Heart left ventricle (tissue), 16 donors: ENCODE data around the gene ICA1. TPM values are rescaled to one million over a fixed set of nuclear protein-coding genes. Genes with fewer than 3 reads are reported as not detected.

Experiments
- ATAC-seq, 4 donors: fragments of 200-7000 bp; cut with Tn5 transposase; one replicate each; pipeline ENCODE4 v1.9.1; 2020 to 2022; ENCODE audit warnings: moderate library complexity in 4 of 4, mild to moderate bottlenecking in 3 of 4, moderate number of reproducible peaks in 1 of 4
- DNase-seq, 5 donors: peaks; one replicate each; pipeline ENCODE4 v3.0.0-alpha.2; 2020
- H3K27ac ChIP-seq, 12 donors: fragments of 200-600 bp; sonication (generic) in 4 of 12; one replicate each; pipeline versions ENCODE4 v1.5.0 to v1.8.0; 2016 to 2022; ENCODE audit warnings: mild to moderate bottlenecking in 2 of 12
- H3K27me3 ChIP-seq, 9 donors: fragments of 200-600 bp; sonication (generic) in 2 of 9; one replicate each; pipeline versions ENCODE4 v1.5.1 to v1.8.0; 2016 to 2022; ENCODE audit warnings: mild to moderate bottlenecking in 3 of 9
- H3K36me3 ChIP-seq, 9 donors: fragments of 200-600 bp; sonication (generic) in 2 of 9; one replicate each; pipeline versions ENCODE4 v1.5.0 to v1.8.0; 2018 to 2022; ENCODE audit warnings: mild to moderate bottlenecking in 2 of 9
- H3K4me1 ChIP-seq, 12 donors: fragments of 200-600 bp; sonication (generic) in 4 of 12; one replicate each; pipeline versions ENCODE4 v1.5.0 to v1.8.0; 2016 to 2022; ENCODE audit warnings: mild to moderate bottlenecking in 3 of 12
- H3K4me3 ChIP-seq, 12 donors: fragments of 200-600 bp; sonication (generic) in 4 of 12; one replicate each; pipeline versions ENCODE4 v1.5.0 to v1.8.0; 2017 to 2022; ENCODE audit warnings: mild to moderate bottlenecking in 9 of 12, moderate library complexity in 4 of 12
- H3K9me3 ChIP-seq, 12 donors: fragments of 200-600 bp; sonication (generic) in 4 of 12; one replicate each; pipeline versions ENCODE4 v1.5.0 to v1.8.0; 2016 to 2022; ENCODE audit warnings: mild to moderate bottlenecking in 1 of 12
- POLR2A ChIP-seq, 2 donors: fragments of 450-650 bp; IDR thresholded peaks; one replicate each; pipeline ENCODE4 v1.6.1; 2017; ENCODE audit warnings: antibody characterized with exemption in 2 of 2, mild to moderate bottlenecking in 2 of 2, moderate library complexity in 2 of 2
- WGBS, 4 donors: extraction: QIAGEN DNeasy Blood & Tissue Kit in 2 of 4; methylation state at CpG; one replicate each; pipeline versions ENCODE4 v1.1.5 to v1.1.7; 2013 to 2018; 5-methylcytosine and 5-hydroxymethylcytosine counted together
- intact Hi-C, 10 donors: fragments of 100-400 bp; cut with DNase I; formaldehyde crosslinking; loops; one replicate each; pipeline versions ENCODE4 v1.11.1 to v1.14.2; 2022
- polyA plus RNA-seq, 2 donors: library from polyadenylated mRNA; stranded (reverse); fragments of 200-250 nt; gene quantifications; one replicate each; pipeline ENCODE4 v1.2.3, GENCODE V29; 2013
- total RNA-seq, 9 donors: library from RNA; depleted of rRNA in 2 of 9; stranded (reverse); fragments of >200 nt in 2 of 9; fragmentation: NEBNext Ultra II Directional in 3 of 9; extraction: Animal tissue kit (Norgen Biotek cat#: 25700) in 3 of 9; gene quantifications; one replicate each; pipeline versions ENCODE4 v1.1.0 to v1.2.4, GENCODE V29; 2016 to 2023
- TF ChIP-seq, protein P1 (sequence below), 12 donors: fragments of 200-600 bp; sonication (generic) in 4 of 12; IDR thresholded peaks; one replicate each; pipeline versions ENCODE4 v1.5.0 to v1.8.0; 2018 to 2022; ENCODE audit warnings: antibody characterized with exemption in 12 of 12, mild to moderate bottlenecking in 5 of 12
- donor health status: ischemic (EF 13 %, LVEDD 7.1; RV severe dilation, severe dysfunction).
- donor health status: healthy with polysubstance abuse.
- donor health status: DM: no; HTN: yes; CAD: no.
- donor health status: DM: no; HTN: no; CAD: no.
- donor health status: ischemic (EF 25% LVEDD 6.9; RV normal size, moderate dysfunction).
- donor health status: ischemic (EF 25% LVEDD 5.7; RV mildly dilated, moderate dysfunction).
- donor health status: healthy.
- donor health status: DM: yes; HTN: yes; CAD: no.
- donor health status: ischemic (EF 35%, LVEDD 5.7; RV mildly dilated, moderate dysfunction).
- donor health status: nonischemic (EF 11% LVEDD 7.7; RV severe dilation, severe dysfunction).
- donor health status: DM: yes; HTN: yes; CAD: no.
- donor health status: PGD.
- donor health status: ischemic (EF 29% LVEDD 5.4; RV normal size, mild dysfunction).
- donor health status: nonischemic (EF 23%, LVEDD 6.1; RV moderate dilation, normal function).

The ICA1 gene
- total and polyA plus RNA-seq, 11 donors: 23.8 to 74.4 (median 54.4) TPM

GRCh38 chr7:8201846-8202441, 60.0 kb downstream of the ICA1 start:
- TF ChIP-seq, protein P1, sequence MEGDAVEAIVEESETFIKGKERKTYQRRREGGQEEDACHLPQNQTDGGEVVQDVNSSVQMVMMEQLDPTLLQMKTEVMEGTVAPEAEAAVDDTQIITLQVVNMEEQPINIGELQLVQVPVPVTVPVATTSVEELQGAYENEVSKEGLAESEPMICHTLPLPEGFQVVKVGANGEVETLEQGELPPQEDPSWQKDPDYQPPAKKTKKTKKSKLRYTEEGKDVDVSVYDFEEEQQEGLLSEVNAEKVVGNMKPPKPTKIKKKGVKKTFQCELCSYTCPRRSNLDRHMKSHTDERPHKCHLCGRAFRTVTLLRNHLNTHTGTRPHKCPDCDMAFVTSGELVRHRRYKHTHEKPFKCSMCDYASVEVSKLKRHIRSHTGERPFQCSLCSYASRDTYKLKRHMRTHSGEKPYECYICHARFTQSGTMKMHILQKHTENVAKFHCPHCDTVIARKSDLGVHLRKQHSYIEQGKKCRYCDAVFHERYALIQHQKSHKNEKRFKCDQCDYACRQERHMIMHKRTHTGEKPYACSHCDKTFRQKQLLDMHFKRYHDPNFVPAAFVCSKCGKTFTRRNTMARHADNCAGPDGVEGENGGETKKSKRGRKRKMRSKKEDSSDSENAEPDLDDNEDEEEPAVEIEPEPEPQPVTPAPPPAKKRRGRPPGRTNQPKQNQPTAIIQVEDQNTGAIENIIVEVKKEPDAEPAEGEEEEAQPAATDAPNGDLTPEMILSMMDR (IDR thresholded peaks at IDR 0.05): no peak
- no peak for TF ChIP-seq POLR2A (IDR thresholded peaks at IDR 0.05)
- ATAC-seq (peak; percentile 41 to 69 (median 41)), DNase-seq (peak in 1 of 5 donors; percentile 31)
- Histone ChIP-seq H3K4me1 (peaks cover 0 to 35% (median 7%) of the 10 kb centered on the region in 12 donors), H3K36me3 (peaks cover 0 to 10% (median 0%) of the 10 kb centered on the region in 9 donors), H3K27ac (peak overlapping the region in 2 of 12 donors; percentile 13 to 27), H3K27me3 (no peaks in the 10 kb centered on the region), H3K4me3 (no peak overlapping the region), H3K9me3 (no peaks in the 10 kb centered on the region)
- intact Hi-C loops: loop anchor here in 1 of 10 donors (10.0 kb wide), 1 partner anchor 227 kb away; no protein-coding TSS in a partner anchor
- WGBS, 4 donors: 31 to 51% (median 40%) methylated on average over 3 of the region's 3 CpGs

DNA sequence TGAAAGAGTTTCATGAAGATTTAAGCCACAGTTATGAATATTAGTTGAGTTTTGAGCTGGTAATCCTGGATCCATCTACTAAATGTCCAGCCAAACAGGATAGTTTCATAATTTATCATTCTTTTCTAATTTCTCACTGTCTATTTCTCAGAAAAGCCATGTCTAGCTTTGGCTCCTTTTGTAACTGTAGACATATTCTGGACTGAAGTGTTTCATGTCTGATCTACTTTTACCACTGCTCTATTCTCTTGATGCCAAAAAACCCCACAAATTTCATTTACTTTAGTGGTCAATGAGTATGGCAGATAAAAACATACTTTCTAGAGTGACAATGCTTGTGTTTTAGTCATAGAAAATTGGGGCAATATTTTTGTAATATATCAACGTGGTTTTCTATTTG, 61.2 kb downstream of the ICA1 start:
- TF ChIP-seq, protein P1 (IDR thresholded peaks at IDR 0.05): no peak
- TF ChIP-seq POLR2A (IDR thresholded peaks at IDR 0.05): no peak
- DNase-seq (no peak), ATAC-seq (no peak)
- intact Hi-C loops: loop anchor here in 1 of 10 donors (10.0 kb wide), 1 partner anchor 226 kb away; no protein-coding TSS in a partner anchor
- Histone ChIP-seq H3K9me3 (no peaks in the 10 kb centered on the region), H3K36me3 (peaks cover 0 to 17% (median 0%) of the 10 kb centered on the region in 9 donors), H3K4me3 (no peak overlapping the region), H3K27ac (peak overlapping the region in 2 of 12 donors; percentile 7 to 29), H3K27me3 (no peaks in the 10 kb centered on the region), H3K4me1 (peaks cover 0 to 29% (median 7%) of the 10 kb centered on the region in 12 donors)
- WGBS, 4 donors: 86 to 97% (median 92%) methylated on average over 1 of the region's 1 CpG

GRCh38 chr7:8200316-8200715, 61.7 kb downstream of the ICA1 start:
- no peaks in the 10 kb centered on the region for H3K9me3 ChIP-seq
- peaks cover 0 to 25% (median 7%) of the 10 kb centered on the region in 12 donors for H3K4me1 ChIP-seq
- H3K27ac ChIP-seq: no peak overlapping the region
- peaks cover 0 to 19% (median 0%) of the 10 kb centered on the region in 9 donors for H3K36me3 ChIP-seq
- no peak for ATAC-seq
- TF ChIP-seq, protein P1 (IDR thresholded peaks at IDR 0.05): no peak
- TF ChIP-seq POLR2A (IDR thresholded peaks at IDR 0.05): no peak
- WGBS, 4 donors: 73 to 78% (median 78%) methylated on average over 4 of the region's 4 CpGs
- intact Hi-C loops: loop anchor here in 1 of 10 donors (10.0 kb wide), 1 partner anchor 226 kb away; no protein-coding TSS in a partner anchor
- H3K27me3 ChIP-seq: no peaks in the 10 kb centered on the region
- no peak for DNase-seq
- H3K4me3 ChIP-seq: no peak overlapping the region

- DNase-seq: no peak
- TF ChIP-seq POLR2A (IDR thresholded peaks at IDR 0.05): no peak
- TF ChIP-seq, protein P1 (IDR thresholded peaks at IDR 0.05): no peak
- Histone ChIP-seq H3K36me3 (peaks cover 0 to 22% (median 0%) of the 10 kb centered on the region in 9 donors), H3K27ac (no peak overlapping the region), H3K27me3 (no peaks in the 10 kb centered on the region), H3K4me1 (peaks cover 0 to 23% (median 6%) of the 10 kb centered on the region in 12 donors), H3K9me3 (no peaks in the 10 kb centered on the region), H3K4me3 (no peak overlapping the region)
- ATAC-seq: no peak
- WGBS, 4 donors: 87 to 92% (median 90%) methylated on average over 5 of the region's 5 CpGs
- intact Hi-C loops: no loop called here
These were observed 63.8 kb downstream of the ICA1 start for GRCh38 chr7:8197994-8198698.
